IMR-90 (cell line): ENCODE data around the gene FAM151B. TPM values are rescaled to one million over a fixed set of nuclear protein-coding genes. Genes with fewer than 3 reads are reported as not detected.

Experiments used
- ATAC-seq: fragments of 200-7000 bp; cut with Tn5 transposase; 2 replicates; pipeline ENCODE4 v1.9.1; 2020; ENCODE audit warnings: low read depth, mild to moderate bottlenecking, moderate library complexity
- BruUV-seq: library from RNA; stranded (reverse); fragments of 400-500 nt; replicated peaks from 2 replicates; lab custom pipeline; 2021; lab: Mats Ljungman, UMichigan
- CTCF ChIA-PET: fragments of 300-600 bp; formaldehyde crosslinking; extraction: SDS; loops from one replicate; lab custom pipeline; 2021; ENCODE audit warnings: antibody characterized with exemption; lab: Yijun Ruan, JAX
- POLR2A ChIA-PET: fragments of 300-600 bp; sonication (Branson Sonifier 250); formaldehyde crosslinking; loops from one replicate; lab custom pipeline; 2022; ENCODE audit warnings: antibody characterized with exemption; ENCODE audit not compliant: unreplicated experiment; lab: Charles Lee
- DNase-seq: peaks from one replicate; pipeline ENCODE4 v3.0.0; 2013
- H2AFZ ChIP-seq: replicated peaks from 2 replicates; pipeline ENCODE3; 2013; ENCODE audit warnings: low read length, mild to moderate bottlenecking; ENCODE audit not compliant: poor library complexity
- H2AK5ac ChIP-seq: 2 replicates; pipeline ENCODE4 v1.6.1; 2013; ENCODE audit warnings: low read depth, low read length, inconsistent platforms
- H2AK9ac ChIP-seq: replicated peaks from 2 replicates; pipeline ENCODE3; 2013; ENCODE audit warnings: mild to moderate bottlenecking, low read depth, low read length, moderate library complexity; ENCODE audit not compliant: poor library complexity
- H2BK120ac ChIP-seq: 2 replicates; pipeline ENCODE4 v1.6.1; 2013; ENCODE audit warnings: low read depth, low read length, inconsistent platforms
- H2BK15ac ChIP-seq: 3 replicates; pipeline ENCODE4 v1.6.1; 2013; ENCODE audit warnings: low read depth, low read length, inconsistent platforms
- H2BK20ac ChIP-seq: 2 replicates; pipeline ENCODE4 v1.6.1; 2013; ENCODE audit warnings: low read depth, mild to moderate bottlenecking, inconsistent platforms, low read length, moderate library complexity
- H2BK5ac ChIP-seq: 2 replicates; pipeline ENCODE4 v1.6.1; 2013; ENCODE audit warnings: mild to moderate bottlenecking, low read depth, low read length, inconsistent platforms; ENCODE audit not compliant: poor library complexity, severe bottlenecking
- H3K14ac ChIP-seq: replicated peaks from 2 replicates; pipeline ENCODE4 v1.6.1; 2013; ENCODE audit warnings: low read depth, low read length, inconsistent platforms
- H3K18ac ChIP-seq: 2 replicates; pipeline ENCODE4 v1.6.1; 2013; ENCODE audit warnings: low read depth, low read length, control low read depth
- H3K23ac ChIP-seq: 2 replicates; pipeline ENCODE4 v1.6.1; 2013; ENCODE audit warnings: low read depth, low read length, inconsistent platforms
- H3K27ac ChIP-seq: 2 replicates; pipeline ENCODE4 v1.5.1; 2013; ENCODE audit warnings: mild to moderate bottlenecking, control low read depth, low read length; ENCODE audit not compliant: insufficient read depth
- H3K27me3 ChIP-seq: 2 replicates; pipeline ENCODE4 v1.6.1; 2013; ENCODE audit warnings: low read length; ENCODE audit not compliant: control insufficient read depth, insufficient read depth
- H3K36me3 ChIP-seq: 2 replicates; pipeline ENCODE4 v1.6.1; 2013; ENCODE audit warnings: low read length, mixed read lengths; ENCODE audit not compliant: control insufficient read depth, insufficient read depth
- H3K4ac ChIP-seq: 2 replicates; pipeline ENCODE4 v1.6.1; 2013; ENCODE audit warnings: low read depth, low read length, inconsistent platforms
- H3K4me1 ChIP-seq: 2 replicates; pipeline ENCODE4 v1.6.1; 2013; ENCODE audit warnings: low read length, mixed read lengths; ENCODE audit not compliant: control insufficient read depth, insufficient read depth
- H3K4me2 ChIP-seq: 2 replicates; pipeline ENCODE4 v1.6.1; 2013; ENCODE audit warnings: low read depth, mild to moderate bottlenecking, control low read depth, low read length, moderate library complexity
- H3K4me3 ChIP-seq: 2 replicates; pipeline ENCODE4 v1.5.1; 2013; ENCODE audit warnings: low read depth, mild to moderate bottlenecking, control low read depth, low read length, moderate library complexity; ENCODE audit not compliant: insufficient read depth
- H3K56ac ChIP-seq: 2 replicates; pipeline ENCODE4 v1.6.1; 2013; ENCODE audit warnings: low read length, inconsistent platforms; ENCODE audit not compliant: insufficient read depth; ENCODE audit errors: extremely low read depth
- H3K79me1 ChIP-seq, 2 experiments: 2 replicates each; pipeline ENCODE4 v1.6.1; 2013; ENCODE audit warnings: low read length in 2 of 2, inconsistent platforms in 1 of 2, low read depth in 1 of 2
- H3K9ac ChIP-seq: 2 replicates; pipeline ENCODE4 v1.6.1; 2013; ENCODE audit warnings: low read depth, low read length, control low read depth
- H3K9me1 ChIP-seq: 2 replicates; pipeline ENCODE4 v1.6.1; 2013; ENCODE audit warnings: low read length, inconsistent platforms; ENCODE audit not compliant: insufficient read depth
- H3K9me3 ChIP-seq: 2 replicates; pipeline ENCODE4 v1.6.1; 2013; ENCODE audit warnings: low read length; ENCODE audit not compliant: control insufficient read depth, insufficient read depth
- H4K20me1 ChIP-seq: 2 replicates; pipeline ENCODE4 v1.6.1; 2013; ENCODE audit warnings: low read length, inconsistent platforms; ENCODE audit not compliant: insufficient read depth
- H4K5ac ChIP-seq: 2 replicates; pipeline ENCODE4 v1.6.1; 2013; ENCODE audit warnings: mild to moderate bottlenecking, low read depth, low read length, control low read depth
- H4K8ac ChIP-seq, 2 experiments: 2 replicates each; pipeline ENCODE4 v1.6.1; 2013; ENCODE audit warnings: low read depth in 2 of 2, low read length in 2 of 2, control low read depth in 1 of 2, inconsistent platforms in 1 of 2
- H4K91ac ChIP-seq: 2 replicates; pipeline ENCODE4 v1.6.1; 2013; ENCODE audit warnings: low read depth, low read length, inconsistent platforms; ENCODE audit not compliant: insufficient read depth
- BHLHE40 ChIP-seq: fragments of 150-350 bp; IDR thresholded peaks from 2 replicates; pipeline ENCODE4 v1.6.1; 2016; ENCODE audit warnings: mild to moderate bottlenecking, low read depth, low read length
- CEBPB ChIP-seq: IDR thresholded peaks from 2 replicates; pipeline ENCODE4 v1.6.1; 2012; ENCODE audit warnings: low read depth, low read length, improper control_type of control experiment
- ELK1 ChIP-seq: fragments of 150-350 bp; IDR thresholded peaks from 2 replicates; pipeline ENCODE4 v1.6.1; 2016; ENCODE audit warnings: low read depth, mild to moderate bottlenecking, low read length, moderate library complexity, borderline replicate concordance
- FOS ChIP-seq: fragments of 150-350 bp; IDR thresholded peaks from 2 replicates; pipeline ENCODE4 v1.6.1; 2016; ENCODE audit warnings: low read depth, low read length
- MAZ ChIP-seq: IDR thresholded peaks from 2 replicates; pipeline ENCODE4 v1.6.1; 2012; ENCODE audit warnings: low read depth, mild to moderate bottlenecking, low read length, improper control_type of control experiment, moderate library complexity, borderline replicate concordance
- MXI1 ChIP-seq: IDR thresholded peaks from 2 replicates; pipeline ENCODE4 v1.6.1; 2012; ENCODE audit warnings: low read depth, mild to moderate bottlenecking, low read length, moderate library complexity, borderline replicate concordance
- POLR2A ChIP-seq: IDR thresholded peaks from 2 replicates; pipeline ENCODE4 v1.6.1; 2012; ENCODE audit warnings: mild to moderate bottlenecking, low read depth, low read length
- RAD21 ChIP-seq: IDR thresholded peaks from 2 replicates; pipeline ENCODE4 v1.6.1; 2012; ENCODE audit warnings: low read length, improper control_type of control experiment
- RCOR1 ChIP-seq: IDR thresholded peaks from 2 replicates; pipeline ENCODE4 v1.6.1; 2012; ENCODE audit warnings: mild to moderate bottlenecking, low read length, improper control_type of control experiment; ENCODE audit not compliant: insufficient replicate concordance
- WGBS, 2 experiments: methylation state at CpG; one replicate each; pipeline versions ENCODE4 v1.1.5 to v1.1.7; 2013; ENCODE audit warnings: missing lambda C conversion rate in 2 of 2; ENCODE audit not compliant: insufficient read length in 1 of 2; ENCODE audit errors: extremely low coverage in 2 of 2; 5-methylcytosine and 5-hydroxymethylcytosine counted together
- dilution Hi-C: fragments of 300-500 bp; cut with HindIII; formaldehyde crosslinking; loops from one replicate; pipeline ENCODE4 v1.14.3; 2018; ENCODE audit warnings: low sequenced_read_pairs; ENCODE audit not compliant: unreplicated experiment
- in situ Hi-C: fragments of 300-500 bp; cut with MboI; formaldehyde crosslinking; loops from 3 replicates; pipeline ENCODE4 v1.14.3; 2019; ENCODE audit warnings: low sequenced_read_pairs, inconsistent platforms, mixed read lengths
- intact Hi-C: fragments of 100-400 bp; cut with micrococcal nuclease; formaldehyde crosslinking; loops from 2 replicates; pipeline ENCODE4 v1.10.0; 2022
- polyA plus RNA-seq, 3 experiments: library from polyadenylated mRNA; depleted of rRNA; stranded (reverse); fragments of >200 nt; gene quantifications; 2 replicates each; pipeline ENCODE4 v1.2.3, GENCODE V29; 2012; ENCODE audit warnings: low replicate concordance in 1 of 3
- total RNA-seq: library from RNA; depleted of rRNA; stranded (reverse); fragments of >200 nt; gene quantifications from 2 replicates; pipeline ENCODE4 v1.2.3, GENCODE V29; 2012

Gene FAM151B
- total and polyA plus RNA-seq, 2 of the 4 experiments (the other 2 are of a cell fraction): 1.0 to 2.9 TPM

- H3K36me3 ChIP-seq: no peaks in the 10 kb centered on the region
- WGBS, 2 experiments: no CpG with 5 or more reads among the region's 3 CpGs
- H3K18ac ChIP-seq: no peak overlapping the region
- H3K14ac ChIP-seq: no peak overlapping the region
- H4K5ac ChIP-seq: no peak overlapping the region
- no peak overlapping the region for H2AK5ac ChIP-seq
- dilution Hi-C loops (no loop called here), in situ Hi-C loops (no loop called here), intact Hi-C loops (no loop called here)
- no peak overlapping the region for H2BK120ac ChIP-seq
- no peak overlapping the region for H2BK20ac ChIP-seq
- no peak overlapping the region for H2BK5ac ChIP-seq
- H2BK15ac ChIP-seq: no peak overlapping the region
- ATAC-seq (no peak), DNase-seq (no peak)
- H4K20me1 ChIP-seq: no peaks in the 10 kb centered on the region
- H3K56ac ChIP-seq: no peak overlapping the region
- no peak overlapping the region for H4K91ac ChIP-seq
- H2AFZ ChIP-seq: no peak overlapping the region
- H3K9me3 ChIP-seq: no peaks in the 10 kb centered on the region
- no peak overlapping the region for H3K9ac ChIP-seq
- H3K79me1 ChIP-seq: no peaks in the 10 kb centered on the region
- no peaks in the 10 kb centered on the region for H3K27me3 ChIP-seq
- H3K23ac ChIP-seq: no peak overlapping the region
- BruUV-seq: no TSS peak
- no peak overlapping the region for H3K27ac ChIP-seq
- H3K9me1 ChIP-seq: no peaks in the 10 kb centered on the region
- H3K4ac ChIP-seq: no peak overlapping the region
- no peak overlapping the region for H2AK9ac ChIP-seq
- ChIA-PET CTCF (interaction anchor here (0.6 kb wide), 1 partner anchor 27 kb away, joined by 3 read pairs; no protein-coding TSS in a partner anchor), POLR2A (no interaction called here)
- no peak overlapping the region for H3K4me2 ChIP-seq
- no peak overlapping the region for H3K4me3 ChIP-seq
- H3K4me1 ChIP-seq: no peaks in the 10 kb centered on the region
- TF ChIP-seq POLR2A (no peak), BHLHE40 (no peak), ELK1 (no peak), MXI1 (no peak), MAZ (no peak), CEBPB (no peak), FOS (no peak), RAD21 (no peak), RCOR1 (no peak)
- H4K8ac ChIP-seq: no peak overlapping the region
These were observed 19.8 kb downstream of the FAM151B start for GRCh38 chr5:80507663-80508062.
